H1 (cell line): ENCODE results near the gene BMPR1A. TPM values are rescaled to one million over a fixed set of nuclear protein-coding genes. Genes with fewer than 3 reads are reported as not detected.
A peak's percentile ranks its signal among the peaks of the same experiment; 100 is the strongest.

Source experiments
- CTCF ChIA-PET: fragments of 300-600 bp; sonication (Branson Sonifier 250); formaldehyde crosslinking; loops from one replicate; lab custom pipeline; 2021; ENCODE audit not compliant: partially characterized antibody; lab: Charles Lee
- POLR2A ChIA-PET: fragments of 300-600 bp; sonication (Branson Sonifier 250); formaldehyde crosslinking; loops from one replicate; lab custom pipeline; 2021; ENCODE audit warnings: inconsistent platforms; ENCODE audit not compliant: partially characterized antibody; lab: Charles Lee
- DNase-seq, 2 experiments: peaks; one replicate each; pipeline versions ENCODE4 v3.0.0 to v3.0.0-alpha.2; 2010 to 2022; ENCODE audit warnings: low spot score in 2 of 2, low read depth in 1 of 2, mixed read lengths in 1 of 2
- FAIRE-seq: peaks from 2 replicates; lab custom pipeline; 2011; peaks lifted over from hg19 to GRCh38; lab: Jason Lieb, UNC
- H2AFZ ChIP-seq: 2 replicates; pipeline ENCODE4 v1.8.1; 2012; ENCODE audit warnings: low read length, inconsistent platforms
- H2AK5ac ChIP-seq: 2 replicates; pipeline ENCODE4 v1.6.1; 2013; ENCODE audit warnings: low read depth, low read length
- H2BK120ac ChIP-seq: replicated peaks from 2 replicates; pipeline ENCODE3; 2013; ENCODE audit warnings: low read depth, low read length, inconsistent platforms
- H2BK12ac ChIP-seq: 2 replicates; pipeline ENCODE4 v1.6.1; 2013; ENCODE audit warnings: low read depth, low read length
- H2BK15ac ChIP-seq: 2 replicates; pipeline ENCODE4 v1.6.1; 2013; ENCODE audit warnings: low read length
- H2BK20ac ChIP-seq: 2 replicates; pipeline ENCODE4 v1.6.1; 2013; ENCODE audit warnings: low read length
- H2BK5ac ChIP-seq: 2 replicates; pipeline ENCODE4 v1.6.1; 2013; ENCODE audit warnings: low read depth, low read length
- H3K14ac ChIP-seq: 2 replicates; pipeline ENCODE4 v1.6.1; 2013; ENCODE audit warnings: inconsistent platforms; ENCODE audit not compliant: insufficient read length
- H3K18ac ChIP-seq: 2 replicates; pipeline ENCODE4 v1.6.1; 2013; ENCODE audit warnings: low read length; ENCODE audit errors: extremely low read depth
- H3K23ac ChIP-seq: 2 replicates; pipeline ENCODE4 v1.6.1; 2013; ENCODE audit warnings: inconsistent platforms; ENCODE audit not compliant: insufficient read length
- H3K23me2 ChIP-seq: 2 replicates; pipeline ENCODE4 v1.6.1; 2013; ENCODE audit warnings: low read depth, low read length
- H3K27ac ChIP-seq: 2 replicates; pipeline ENCODE4 v1.6.1; 2011; ENCODE audit warnings: low read depth, low read length, inconsistent platforms
- H3K27me3 ChIP-seq, 4 experiments: replicated peaks in 1 of 4; 1 replicate in 1 of 4; 2 replicates in 3 of 4; pipeline versions ENCODE4 v1.6.1 to v1.8.1; 2011 to 2013; ENCODE audit warnings: low read length in 3 of 4, mild to moderate bottlenecking in 3 of 4, inconsistent platforms in 2 of 4, mixed read lengths in 2 of 4, moderate library complexity in 1 of 4; ENCODE audit not compliant: control insufficient read depth in 3 of 4, insufficient read depth in 3 of 4; ENCODE audit errors: extremely low read depth in 1 of 4
- H3K36me3 ChIP-seq, 4 experiments: 2 replicates each; pipeline versions ENCODE4 v1.6.1 to v1.8.1; 2011 to 2013; ENCODE audit warnings: mild to moderate bottlenecking in 4 of 4, low read length in 3 of 4, moderate library complexity in 2 of 4, control low read depth in 1 of 4, inconsistent platforms in 1 of 4; ENCODE audit not compliant: insufficient read depth in 4 of 4, control insufficient read depth in 2 of 4
- H3K4ac ChIP-seq: replicated peaks from 2 replicates; pipeline ENCODE3; 2013; ENCODE audit warnings: low read length, low read depth, mixed read lengths, inconsistent platforms; ENCODE audit not compliant: insufficient read length
- H3K4me1 ChIP-seq, 4 experiments: replicated peaks in 1 of 4; 1 replicate in 1 of 4; 2 replicates in 3 of 4; pipeline versions ENCODE4 v1.6.1 to v1.8.1; 2011 to 2013; ENCODE audit warnings: low read length in 3 of 4, inconsistent platforms in 2 of 4, mixed read lengths in 1 of 4; ENCODE audit not compliant: insufficient read depth in 4 of 4, control insufficient read depth in 3 of 4
- H3K4me2 ChIP-seq, 2 experiments: 2 replicates each; pipeline versions ENCODE4 v1.6.1 to v1.8.1; 2011 to 2013; ENCODE audit warnings: low read depth in 2 of 2, low read length in 2 of 2, control low read depth in 1 of 2, inconsistent platforms in 1 of 2, mild to moderate bottlenecking in 1 of 2; ENCODE audit not compliant: insufficient read depth in 1 of 2
- H3K4me3 ChIP-seq, 4 experiments: fragments of 200-600, 300-600 bp in 1 of 4; sonication (generic), shearing (Covaris generic), sonication (Bioruptor Twin) in 1 of 4; 2 replicates each; pipeline versions ENCODE4 v1.5.1 to v1.8.1; 2011 to 2016; ENCODE audit warnings: low read length in 4 of 4, low read depth in 3 of 4, control low read depth in 2 of 4, inconsistent platforms in 2 of 4, mild to moderate bottlenecking in 2 of 4, mixed read lengths in 1 of 4, moderate library complexity in 1 of 4; ENCODE audit not compliant: insufficient read depth in 2 of 4; ENCODE audit errors: extremely low read depth in 1 of 4
- H3K56ac ChIP-seq: replicated peaks from 2 replicates; pipeline ENCODE3; 2013; ENCODE audit warnings: low read depth, mild to moderate bottlenecking, mixed read lengths, low read length, inconsistent platforms; ENCODE audit not compliant: insufficient read length
- H3K79me1 ChIP-seq: 2 replicates; pipeline ENCODE4 v1.6.1; 2013; ENCODE audit warnings: low read depth, low read length, control low read depth
- H3K79me2 ChIP-seq, 2 experiments: 2 replicates each; pipeline versions ENCODE4 v1.6.1 to v1.8.1; 2012 to 2013; ENCODE audit warnings: low read length in 2 of 2, mild to moderate bottlenecking in 2 of 2, inconsistent platforms in 1 of 2; ENCODE audit not compliant: insufficient read depth in 2 of 2, control insufficient read depth in 1 of 2
- H3K9ac ChIP-seq, 4 experiments: replicated peaks in 1 of 4; 1 replicate in 1 of 4; 2 replicates in 3 of 4; pipeline versions ENCODE4 v1.6.1 to v1.8.1; 2011 to 2013; ENCODE audit warnings: low read depth in 3 of 4, low read length in 3 of 4, control low read depth in 2 of 4, mild to moderate bottlenecking in 2 of 4, moderate library complexity in 2 of 4, inconsistent platforms in 1 of 4; ENCODE audit errors: extremely low read depth in 1 of 4
- H3K9me3 ChIP-seq, 2 experiments: 2 replicates each; pipeline versions ENCODE4 v1.6.1 to v1.8.1; 2012 to 2013; ENCODE audit warnings: mild to moderate bottlenecking in 2 of 2, moderate library complexity in 2 of 2, control low read depth in 1 of 2, inconsistent platforms in 1 of 2, low read depth in 1 of 2, low read length in 1 of 2, mixed read lengths in 1 of 2; ENCODE audit not compliant: insufficient read depth in 2 of 2
- H4K20me1 ChIP-seq, 2 experiments: replicated peaks in 1 of 2; 2 replicates each; pipeline versions ENCODE3 to v1.8.1; 2011 to 2013; ENCODE audit warnings: inconsistent platforms in 2 of 2, low read length in 2 of 2, mild to moderate bottlenecking in 1 of 2; ENCODE audit not compliant: insufficient read depth in 2 of 2, control insufficient read depth in 1 of 2
- H4K5ac ChIP-seq: 2 replicates; pipeline ENCODE4 v1.6.1; 2013; ENCODE audit warnings: low read length, low read depth, mixed read lengths, inconsistent platforms; ENCODE audit not compliant: insufficient read length
- H4K8ac ChIP-seq: 2 replicates; pipeline ENCODE4 v1.8.0; 2013; ENCODE audit warnings: mild to moderate bottlenecking, moderate library complexity, low read length, inconsistent platforms; ENCODE audit not compliant: insufficient read depth; ENCODE audit errors: extremely low read depth
- H4K91ac ChIP-seq: replicated peaks from 2 replicates; pipeline ENCODE3; 2013; ENCODE audit warnings: low read length, mixed read lengths, inconsistent platforms; ENCODE audit not compliant: insufficient read length
- SAP30 ChIP-seq: fragments of 300-600 bp; sonication (generic); IDR thresholded peaks from 2 replicates; pipeline ENCODE4 v1.7.1; 2012; ENCODE audit warnings: low read length, moderate library complexity, mild to moderate bottlenecking, inconsistent platforms; ENCODE audit not compliant: insufficient read depth, insufficient replicate concordance
- WGBS, 2 experiments: shearing (Covaris generic) in 1 of 2; methylation state at CpG; one replicate each; pipeline versions ENCODE4 v1.1.6 to v1.1.7; 2013 to 2015; ENCODE audit warnings: low lambda C conversion rate in 2 of 2, mixed read lengths in 2 of 2, inconsistent platforms in 1 of 2, low coverage in 1 of 2, missing lambda C conversion rate in 1 of 2; ENCODE audit not compliant: insufficient replicate concordance in 2 of 2, insufficient coverage in 1 of 2, insufficient read length in 1 of 2; ENCODE audit errors: extremely low coverage in 1 of 2, missing lambda C conversion rate in 1 of 2; 5-methylcytosine and 5-hydroxymethylcytosine counted together
- polyA plus RNA-seq, 7 experiments: library from polyadenylated mRNA; depleted of rRNA in 3 of 7; stranded (reverse) in 5 of 7; unstranded in 2 of 7; fragments of >200 nt in 5 of 7; fragments of 200-250 nt in 2 of 7; gene quantifications; 1 replicate in 5 of 7; 2 replicates in 1 of 7; 4 replicates in 1 of 7; pipeline versions ENCODE4 v1.2.1 to v1.2.3, GENCODE V29; 2011 to 2013; ENCODE audit warnings: missing spikeins in 2 of 7, mixed read lengths in 2 of 7
- total RNA-seq: library from RNA; stranded (reverse); fragmentation: NEBNext Ultra II Directional; extraction: Animal tissue kit (Norgen Biotek cat#: 25700); gene quantifications from 2 replicates; pipeline ENCODE4 v1.2.1, GENCODE V29; 2021

The BMPR1A gene
- total and polyA plus RNA-seq, 2 of the 8 experiments (the other 6 are each of a cell fraction or from before 2014, with no cell fraction given) = 34.4 to 129 TPM

DNA sequence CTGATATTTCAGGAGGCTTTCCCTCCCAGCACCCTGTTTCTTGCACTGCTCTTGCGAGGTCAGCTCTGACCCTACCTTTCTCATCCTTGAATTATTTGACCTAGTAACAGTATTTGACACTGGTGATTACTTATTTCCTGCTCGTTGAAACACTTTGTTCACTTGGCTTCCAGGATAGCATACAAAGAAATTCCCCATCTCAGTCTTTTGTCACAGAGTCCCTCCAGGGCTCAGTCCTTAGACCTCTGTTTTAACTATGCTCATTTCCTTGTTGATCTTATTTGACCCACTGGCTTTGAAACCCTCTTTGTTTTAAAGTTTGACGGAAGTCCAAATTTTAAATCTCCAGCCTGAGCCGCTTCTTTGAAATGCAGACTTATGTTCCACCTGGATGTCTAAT is 29.9 kb downstream of the BMPR1A start:
- H2BK120ac ChIP-seq = no peak overlapping the region
- POLR2A ChIA-PET = interaction anchor here (0.8 to 2.2 kb wide), 4 partner anchors 11 to 30 kb away, joined by 3 to 5 read pairs (median 4); partner anchors contain the start of gene BMPR1A

More for the DNA sequence above, 29.9 kb downstream of the BMPR1A start:
- no peak overlapping the region for H3K4ac ChIP-seq
- no peak overlapping the region for H3K18ac ChIP-seq
- no peak overlapping the region for H2BK20ac ChIP-seq
- CTCF ChIA-PET = interaction anchor here (1.8 kb wide), 1 partner anchor 12 kb away, joined by 5 read pairs; no protein-coding TSS in a partner anchor
- no peak overlapping the region for H4K91ac ChIP-seq
- no peak for TF ChIP-seq SAP30
- TF ChIP-seq, all 59 proteins: peak for 0
- WGBS, 2 experiments = 77% methylated on average over 4 of the region's 4 CpGs; no CpG with 5 or more reads in 1 of the 2 experiments
- Histone ChIP-seq H3K79me2 (peaks cover 44 to 98% of the 10 kb centered on the region in 2 experiments), H3K4me3 (no peak overlapping the region), H2BK12ac (no peak overlapping the region), H2BK5ac (no peak overlapping the region), H3K23ac (no peak overlapping the region), H3K14ac (no peak overlapping the region), H2AK5ac (no peak overlapping the region), H3K27me3 (no peaks in the 10 kb centered on the region), H3K23me2 (no peaks in the 10 kb centered on the region), H3K79me1 (peaks cover 2% of the 10 kb centered on the region; the same call in 1 of the 2 replicates), H3K4me1 (peaks cover 6 to 13% (median 9%) of the 10 kb centered on the region in 4 experiments), H3K56ac (no peak overlapping the region), H3K36me3 (no peaks in the 10 kb centered on the region; a peak in 2 of 8 replicates), H4K8ac (no peak overlapping the region), H3K9me3 (no peaks in the 10 kb centered on the region), H3K27ac (no peak overlapping the region), H4K20me1 (peaks cover 18 to 21% of the 10 kb centered on the region in 2 experiments), H2AFZ (no peak overlapping the region), H3K9ac (no peak overlapping the region), H3K4me2 (peak overlapping the region in 1 of 2 experiments; percentile 6; a peak in 1 of 4 replicates), H2BK15ac (no peak overlapping the region), H4K5ac (no peak overlapping the region)
- DNase-seq (no peak), FAIRE-seq (no peak)
